ENCODE data around the gene ADCY10.
A peak's percentile ranks its signal among the peaks of the same experiment; 100 is the strongest.
"Not testable (repeated sequence)": the region's sequence is repeated elsewhere in the genome, so short reads cannot be mapped to it uniquely, and the experiment has no call there.

Gene ADCY10

GRCh38 chr1:167934426-167935215 is 20.7 kb upstream of the ADCY10 start:
- no peak for TF ChIP-seq CTCF (IDR thresholded peaks at IDR 0.05; ENCODE audit: extremely low read depth, missing control alignments)
- DNase-seq (ENCODE audit: low spot score): no peak

GRCh38 chr1:167933788-167934187 is 19.9 kb upstream of the ADCY10 start:
- DNase-seq (ENCODE audit: low spot score): no peak
- no peak for TF ChIP-seq CTCF (IDR thresholded peaks at IDR 0.05; ENCODE audit: extremely low read depth, missing control alignments)

GRCh38 chr1:167929725-167930124 is 15.8 kb upstream of the ADCY10 start:
- no peak for DNase-seq (ENCODE audit: low spot score)
- no peak for TF ChIP-seq CTCF (IDR thresholded peaks at IDR 0.05; ENCODE audit: extremely low read depth, missing control alignments)

- DNase-seq (ENCODE audit: low spot score): not testable (repeated sequence)
These were observed 15.0 kb upstream of the ADCY10 start for GRCh38 chr1:167928919-167929318.

GRCh38 chr1:167928457-167928852 is 14.5 kb upstream of the ADCY10 start:
- TF ChIP-seq CTCF (IDR thresholded peaks at IDR 0.05; ENCODE audit: extremely low read depth, missing control alignments): no peak
- DNase-seq (ENCODE audit: low spot score): no peak

GRCh38 chr1:167927046-167927754 is 13.3 kb upstream of the ADCY10 start:
- peak; percentile 9 for DNase-seq (ENCODE audit: low spot score)

GRCh38 chr1:167926486-167926997 is 12.6 kb upstream of the ADCY10 start:
- no peak for TF ChIP-seq CTCF (IDR thresholded peaks at IDR 0.05; ENCODE audit: extremely low read depth, missing control alignments)
- DNase-seq (ENCODE audit: low spot score): no peak

More at GRCh38 chr1:167927046-167927754, 13.3 kb upstream of the ADCY10 start:
- TF ChIP-seq CTCF (IDR thresholded peaks at IDR 0.05; ENCODE audit: extremely low read depth, missing control alignments): no peak
